ENCODE results near the gene PPP1R3C.

Gene PPP1R3C

DNA sequence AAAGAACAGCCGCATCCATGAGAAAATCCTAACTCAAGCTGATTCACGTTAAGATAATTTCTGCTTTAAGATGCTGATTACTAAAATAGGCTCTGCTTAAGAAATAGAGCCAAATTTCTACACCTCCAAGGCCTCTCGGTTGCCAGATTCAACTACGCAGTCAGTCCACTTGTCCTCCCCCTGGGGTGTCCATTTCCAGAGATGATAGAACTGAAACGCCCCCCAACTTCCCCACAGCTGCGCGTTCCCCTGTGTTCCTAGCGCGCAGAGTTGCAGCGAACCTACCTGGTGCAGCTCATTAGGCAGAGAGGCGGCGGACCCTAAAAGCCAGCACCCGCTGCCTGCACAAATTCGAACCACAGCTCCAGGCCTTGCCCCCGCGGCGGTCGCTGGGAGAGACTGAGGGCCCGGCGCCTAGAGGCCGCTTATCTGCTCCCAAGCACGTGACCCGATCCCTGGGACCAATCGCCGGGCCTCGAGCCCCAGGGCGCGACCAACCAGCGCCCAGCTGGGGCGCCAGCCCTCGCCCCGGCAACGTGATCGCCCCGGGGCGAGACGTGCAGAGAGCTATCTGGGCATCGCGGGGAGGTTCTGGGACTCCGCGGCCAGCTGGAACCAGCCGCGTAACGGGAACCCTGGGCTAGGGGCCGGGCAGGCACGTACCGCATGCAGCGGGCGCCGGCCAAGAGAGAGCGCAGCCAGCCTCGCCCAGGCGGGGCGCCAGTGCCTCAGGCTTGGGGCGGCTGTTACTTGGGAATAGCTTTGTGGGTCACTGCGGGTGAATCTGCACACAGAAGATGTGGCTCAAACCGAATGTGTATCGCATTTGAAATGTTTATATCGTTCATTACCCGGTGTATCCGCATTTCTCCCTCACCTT is at the start of gene PPP1R3C:
PPP1R3C (minus strand) TSS at position 401 of the 880 bp plus-strand sequence; CDS start at position 299, 102 bp downstream.
- Mint-ChIP-seq H3K27me3 (peaks cover 69% of the 10 kb centered on the region), H3K4me3 (peak within 1 kb of the TSS; percentile 64), H3K4me1 (peaks cover 16% of the 10 kb centered on the region), H3K9me3 (no peaks in the 10 kb centered on the region), H3K27ac (no peak within 1 kb of the TSS), H3K36me3 (no peaks in the 10 kb centered on the region)
- peak; percentile 69 for ATAC-seq

DNA sequence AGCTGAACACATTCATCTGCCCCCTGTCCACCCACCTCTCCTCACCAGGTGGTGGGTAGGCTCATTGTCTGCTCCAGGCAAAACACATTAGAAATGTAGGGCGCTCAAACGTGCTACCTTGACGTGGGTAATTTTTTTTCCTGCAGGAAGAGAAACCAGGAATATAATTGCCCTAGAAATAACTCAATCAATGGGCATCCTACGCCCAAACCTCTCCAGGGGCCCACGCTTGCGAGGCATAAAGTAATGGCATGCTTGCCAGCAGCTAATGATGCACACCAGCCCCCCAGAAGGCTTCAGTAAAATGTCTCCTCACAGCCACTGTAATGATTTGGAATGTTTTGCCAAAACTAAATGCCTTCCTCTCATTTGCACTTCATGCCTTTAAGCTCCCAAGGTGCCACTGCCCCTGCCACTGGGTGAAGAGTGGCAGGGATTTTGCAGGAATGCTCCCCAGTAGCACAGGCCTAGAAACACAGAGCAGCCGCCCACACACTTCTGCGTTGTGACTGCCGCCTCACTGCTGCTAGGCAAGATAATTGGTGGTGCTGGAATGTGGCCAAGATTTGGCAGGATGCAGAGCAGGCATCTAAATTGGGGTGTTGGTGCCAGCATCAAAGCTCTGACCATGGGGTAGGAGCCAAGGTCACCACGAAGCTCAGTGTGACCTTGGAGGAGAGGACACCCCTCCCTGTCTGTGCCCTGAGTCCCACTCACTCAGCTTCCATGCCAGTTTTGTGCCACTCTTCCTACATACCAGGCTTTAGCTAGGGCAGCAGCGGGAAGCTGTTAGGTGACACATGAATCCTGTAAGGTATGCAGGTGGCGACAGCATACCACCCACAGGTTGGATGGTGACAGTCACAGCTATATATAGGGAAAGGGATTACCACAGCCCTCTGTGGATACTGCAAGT is 48.7 kb upstream of the PPP1R3C start:
- Mint-ChIP-seq H3K27ac (no peak overlapping the region), H3K27me3 (peaks cover 17% of the 10 kb centered on the region), H3K9me3 (no peaks in the 10 kb centered on the region), H3K4me1 (no peaks in the 10 kb centered on the region), H3K36me3 (no peaks in the 10 kb centered on the region), H3K4me3 (no peak overlapping the region)
- ATAC-seq, result no peak

DNA sequence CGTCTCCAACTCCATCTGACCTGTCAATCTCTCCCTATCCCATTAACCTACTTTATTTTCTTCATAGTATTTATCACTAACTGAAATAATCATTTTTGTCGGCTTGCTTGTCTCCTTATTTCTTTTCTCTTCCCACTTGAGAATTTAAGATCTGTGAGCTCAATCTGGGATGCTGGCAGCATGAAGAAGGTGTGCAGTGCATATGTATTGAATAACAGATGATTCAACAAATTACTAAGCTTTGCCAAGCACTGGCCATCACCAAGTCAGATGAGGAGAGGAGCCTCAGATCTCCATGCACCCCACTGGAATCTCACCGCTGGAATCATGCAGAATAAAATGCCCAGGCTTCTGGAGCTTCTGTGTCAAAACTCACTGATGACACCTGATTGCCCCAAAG is 47.6 kb upstream of the PPP1R3C start:
- Mint-ChIP-seq H3K27ac (no peak overlapping the region), H3K36me3 (no peaks in the 10 kb centered on the region), H3K27me3 (peaks cover 10% of the 10 kb centered on the region), H3K4me1 (no peaks in the 10 kb centered on the region), H3K9me3 (no peaks in the 10 kb centered on the region), H3K4me3 (no peak overlapping the region)
- ATAC-seq, result no peak

DNA sequence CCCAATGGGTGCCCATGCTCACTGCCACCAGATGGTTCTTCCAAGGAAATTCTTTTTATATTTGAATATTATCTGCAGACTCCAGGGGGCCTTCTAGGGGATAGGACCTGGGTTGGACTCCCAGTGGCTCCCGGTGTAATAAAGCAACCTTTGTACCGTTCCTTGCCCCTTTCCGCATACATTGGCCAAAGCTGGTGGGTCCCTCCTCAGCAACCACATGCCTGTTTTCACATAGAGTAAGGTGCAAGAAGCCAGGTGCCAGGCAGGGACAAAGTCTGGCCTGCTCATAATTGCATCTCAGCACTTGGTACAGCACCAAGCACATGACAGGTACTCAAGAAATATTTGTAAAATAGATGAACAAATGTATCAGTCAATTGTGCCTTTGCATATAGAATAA is 46.4 kb upstream of the PPP1R3C start:
- no peak for ATAC-seq
- Mint-ChIP-seq H3K27ac (no peak overlapping the region), H3K36me3 (no peaks in the 10 kb centered on the region), H3K27me3 (peaks cover 10% of the 10 kb centered on the region), H3K9me3 (no peaks in the 10 kb centered on the region), H3K4me3 (no peak overlapping the region), H3K4me1 (no peaks in the 10 kb centered on the region)

DNA sequence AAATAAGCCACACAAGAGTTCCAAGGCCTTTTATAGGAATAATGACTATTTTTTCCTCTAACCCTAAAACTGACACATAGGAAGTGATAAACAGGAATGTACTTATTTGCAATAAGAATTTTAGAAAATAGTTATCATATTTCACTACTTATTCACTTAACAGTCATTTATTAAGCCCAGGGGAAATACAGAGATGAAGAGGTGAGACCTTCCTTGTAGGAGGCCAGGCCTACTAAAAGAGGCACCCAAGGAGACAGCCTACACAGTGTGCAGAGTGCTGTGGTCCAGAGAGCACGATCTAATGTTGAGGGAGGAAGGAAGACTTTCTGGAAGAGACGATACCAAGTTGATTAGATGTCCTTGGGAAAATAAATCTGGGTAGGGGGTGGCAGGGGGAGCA is 45.0 kb upstream of the PPP1R3C start:
- Mint-ChIP-seq H3K36me3 (no peaks in the 10 kb centered on the region), H3K27ac (no peak overlapping the region), H3K9me3 (no peaks in the 10 kb centered on the region), H3K4me1 (no peaks in the 10 kb centered on the region), H3K27me3 (peaks cover 10% of the 10 kb centered on the region), H3K4me3 (no peak overlapping the region)
- no peak for ATAC-seq

DNA sequence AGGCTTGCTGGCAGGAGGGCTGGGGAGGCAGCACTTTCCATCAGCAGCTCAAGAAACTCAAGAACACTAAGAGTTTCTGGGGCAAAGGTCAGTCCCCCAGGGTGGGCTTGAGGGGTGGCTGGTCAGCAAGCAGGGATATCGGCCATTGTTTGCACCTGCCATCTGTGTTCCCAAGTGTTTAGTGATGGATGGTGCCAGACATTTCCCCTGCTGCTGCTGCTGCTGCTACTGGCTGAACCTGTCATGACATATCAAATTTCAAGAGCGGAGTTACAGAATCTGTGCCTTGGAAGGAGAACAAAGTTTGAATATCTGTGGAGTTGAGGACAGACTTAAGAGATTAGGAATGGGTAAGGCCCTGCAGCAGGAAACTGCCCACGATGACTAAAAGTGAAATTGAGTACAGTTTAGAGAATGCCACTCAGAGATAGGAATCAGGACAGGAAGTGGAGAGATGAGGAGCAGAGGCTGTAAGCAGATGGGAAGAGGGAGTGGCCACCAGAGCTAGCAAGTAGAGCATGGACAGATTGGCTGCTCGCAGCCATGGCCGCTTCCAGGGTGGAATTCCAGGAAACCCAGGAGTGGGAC is 39.2 kb upstream of the PPP1R3C start:
- Mint-ChIP-seq H3K36me3 (no peaks in the 10 kb centered on the region), H3K27ac (no peak overlapping the region), H3K4me1 (no peaks in the 10 kb centered on the region), H3K27me3 (peaks cover 10% of the 10 kb centered on the region), H3K9me3 (no peaks in the 10 kb centered on the region), H3K4me3 (no peak overlapping the region)
- ATAC-seq, result no peak

DNA sequence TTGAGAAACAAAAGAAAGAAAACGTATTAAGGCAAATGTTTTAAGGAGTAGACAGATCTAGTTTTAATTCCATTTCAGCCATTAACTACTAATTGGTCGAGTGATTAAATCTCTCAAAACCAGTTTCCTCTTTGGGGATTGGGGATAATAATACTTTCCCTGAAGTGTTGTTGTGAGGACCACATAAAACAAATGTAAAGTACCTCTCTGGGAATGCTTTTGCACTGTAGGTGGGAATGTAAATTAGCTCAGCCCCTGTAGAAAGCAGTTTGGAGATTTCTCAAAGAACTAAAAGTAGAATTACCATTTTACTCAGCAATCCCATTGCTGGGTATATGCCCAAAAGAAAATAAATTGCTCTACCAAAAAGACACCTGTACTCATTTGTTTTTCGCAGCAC is 36.0 kb upstream of the PPP1R3C start:
- Mint-ChIP-seq H3K9me3 (no peaks in the 10 kb centered on the region), H3K27me3 (peaks cover 26% of the 10 kb centered on the region), H3K4me3 (no peak overlapping the region), H3K36me3 (no peaks in the 10 kb centered on the region), H3K27ac (no peak overlapping the region), H3K4me1 (no peaks in the 10 kb centered on the region)
- ATAC-seq, result no peak

DNA sequence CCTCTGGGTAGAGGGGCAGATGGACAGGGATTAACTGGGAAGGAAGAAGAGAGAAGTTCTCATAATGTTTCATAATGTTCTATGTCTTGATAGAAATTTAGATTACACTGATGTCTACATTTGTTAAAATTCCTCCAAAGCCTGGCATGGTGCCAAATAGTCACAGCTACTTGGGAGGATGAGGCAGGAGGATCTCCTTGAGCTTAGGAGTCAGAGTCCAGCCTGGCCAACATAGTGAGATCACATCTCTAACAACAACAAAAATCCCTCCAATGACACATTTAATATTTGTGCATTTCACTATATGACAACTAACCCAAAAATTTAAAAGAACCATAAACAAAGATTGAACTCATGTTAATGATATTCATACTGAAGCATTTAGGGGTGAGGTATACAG is 33.0 kb upstream of the PPP1R3C start:
- H3K4me3 Mint-ChIP-seq, result no peak overlapping the region
- no peaks in the 10 kb centered on the region for H3K36me3 Mint-ChIP-seq
- H3K27me3 Mint-ChIP-seq, result peaks cover 30% of the 10 kb centered on the region
- no peaks in the 10 kb centered on the region for H3K4me1 Mint-ChIP-seq
- ATAC-seq, result no peak
- H3K9me3 Mint-ChIP-seq, result no peaks in the 10 kb centered on the region
- no peak overlapping the region for H3K27ac Mint-ChIP-seq

DNA sequence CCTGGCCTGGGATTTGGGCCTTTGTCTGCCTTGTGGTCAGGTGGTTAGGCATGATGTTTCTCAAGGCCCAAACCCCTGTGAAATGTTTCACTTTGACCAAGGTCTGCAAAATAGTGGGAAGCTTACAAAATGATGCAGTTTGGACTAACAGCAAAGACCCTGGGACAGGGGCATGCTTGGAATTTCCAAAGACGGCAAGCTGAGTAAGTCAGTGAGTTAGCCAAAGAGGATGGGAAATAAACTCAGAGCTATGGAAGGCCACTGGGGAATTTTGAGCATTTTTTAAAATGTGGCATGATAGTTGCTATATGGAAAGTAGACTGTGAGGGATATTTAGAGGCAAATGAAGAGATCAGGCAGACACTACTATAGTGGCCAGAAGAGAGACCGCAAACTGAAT is 31.6 kb upstream of the PPP1R3C start:
- H3K4me1 Mint-ChIP-seq, result no peaks in the 10 kb centered on the region

DNA sequence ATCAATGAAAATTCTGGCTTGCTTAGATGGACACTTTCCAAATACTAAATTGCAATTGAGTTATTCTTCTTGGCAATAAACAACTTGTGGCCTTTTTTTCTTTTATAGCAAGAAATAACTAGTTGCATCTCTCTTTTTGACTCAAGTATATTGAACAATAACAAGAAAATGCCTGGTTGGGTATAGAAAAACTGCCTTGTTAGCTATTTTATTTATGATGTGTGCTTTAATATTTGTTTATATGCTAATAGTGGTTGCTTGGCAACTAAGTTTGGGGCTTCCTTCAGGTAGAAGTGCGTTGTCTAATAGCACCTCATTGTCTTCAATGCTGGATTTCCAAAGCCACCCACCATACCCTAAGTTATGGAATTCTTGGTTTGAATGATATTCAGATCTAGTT is 30.1 kb upstream of the PPP1R3C start:
- Mint-ChIP-seq H3K9me3 (peaks cover 4% of the 10 kb centered on the region), H3K4me1 (no peaks in the 10 kb centered on the region), H3K36me3 (no peaks in the 10 kb centered on the region), H3K27me3 (peaks cover 43% of the 10 kb centered on the region), H3K4me3 (no peak overlapping the region), H3K27ac (no peak overlapping the region)
- no peak for ATAC-seq

More for the DNA sequence above, 31.6 kb upstream of the PPP1R3C start:
- ATAC-seq, result no peak
- no peak overlapping the region for H3K4me3 Mint-ChIP-seq
- peaks cover 34% of the 10 kb centered on the region for H3K27me3 Mint-ChIP-seq
- H3K36me3 Mint-ChIP-seq, result no peaks in the 10 kb centered on the region
- H3K9me3 Mint-ChIP-seq, result no peaks in the 10 kb centered on the region
- no peak overlapping the region for H3K27ac Mint-ChIP-seq

DNA sequence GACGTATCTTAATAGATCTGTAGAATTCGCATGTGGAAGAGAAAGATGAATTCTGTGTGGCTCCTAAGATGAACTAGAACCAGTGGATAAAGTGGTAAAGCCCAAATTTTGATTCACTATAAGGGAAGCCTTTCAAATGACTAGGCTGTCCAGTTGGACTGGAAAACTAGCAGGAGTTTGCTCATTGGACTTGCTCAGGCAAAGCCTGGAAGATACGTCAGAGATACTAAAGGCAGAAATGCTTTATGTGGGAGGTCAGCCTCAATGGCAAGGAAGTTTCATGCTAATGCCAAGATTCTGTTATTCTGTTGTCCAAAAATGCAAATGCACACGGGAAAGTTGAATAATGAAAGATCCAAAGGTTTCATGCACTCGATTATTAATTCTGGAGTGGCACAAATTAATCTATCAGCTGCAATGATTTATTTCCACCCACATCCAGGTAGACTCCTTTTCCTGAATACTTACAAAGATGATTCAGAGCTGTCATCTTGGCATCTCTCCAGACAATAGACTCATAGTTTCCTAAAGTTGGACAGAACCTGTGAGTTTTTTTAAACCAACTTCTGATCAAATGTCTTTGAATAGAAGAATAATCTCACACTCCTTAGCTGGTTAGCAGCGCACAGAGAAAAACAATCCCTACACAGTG is 20.5 kb upstream of the PPP1R3C start:
- Mint-ChIP-seq H3K4me1 (no peaks in the 10 kb centered on the region), H3K27ac (no peak overlapping the region), H3K36me3 (no peaks in the 10 kb centered on the region), H3K9me3 (peaks cover 5% of the 10 kb centered on the region), H3K4me3 (no peak overlapping the region), H3K27me3 (peaks cover 24% of the 10 kb centered on the region)
- ATAC-seq, result no peak

DNA sequence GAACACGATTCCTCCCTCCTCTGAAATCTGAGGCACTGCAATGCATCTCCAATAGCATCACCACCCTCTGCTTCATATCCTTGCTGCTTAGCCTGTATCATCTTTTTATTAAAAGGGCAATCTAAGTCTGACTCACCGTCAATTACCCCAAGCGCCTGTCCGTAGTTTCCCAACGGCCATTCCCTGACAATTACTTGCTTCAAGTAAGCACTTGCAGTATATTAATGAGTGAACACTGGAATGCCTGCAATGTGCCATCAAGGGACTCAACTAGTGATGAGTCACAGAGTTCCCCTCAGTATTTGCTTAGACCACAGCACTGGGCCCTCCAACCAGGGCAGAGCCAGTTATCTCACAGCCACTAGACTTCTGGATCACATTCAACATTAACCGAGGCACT is 19.5 kb upstream of the PPP1R3C start:
- no peaks in the 10 kb centered on the region for H3K36me3 Mint-ChIP-seq
- H3K4me1 Mint-ChIP-seq, result no peaks in the 10 kb centered on the region
- peaks cover 2% of the 10 kb centered on the region for H3K9me3 Mint-ChIP-seq
- peaks cover 24% of the 10 kb centered on the region for H3K27me3 Mint-ChIP-seq
- no peak overlapping the region for H3K27ac Mint-ChIP-seq
- H3K4me3 Mint-ChIP-seq, result no peak overlapping the region
- ATAC-seq, result no peak

DNA sequence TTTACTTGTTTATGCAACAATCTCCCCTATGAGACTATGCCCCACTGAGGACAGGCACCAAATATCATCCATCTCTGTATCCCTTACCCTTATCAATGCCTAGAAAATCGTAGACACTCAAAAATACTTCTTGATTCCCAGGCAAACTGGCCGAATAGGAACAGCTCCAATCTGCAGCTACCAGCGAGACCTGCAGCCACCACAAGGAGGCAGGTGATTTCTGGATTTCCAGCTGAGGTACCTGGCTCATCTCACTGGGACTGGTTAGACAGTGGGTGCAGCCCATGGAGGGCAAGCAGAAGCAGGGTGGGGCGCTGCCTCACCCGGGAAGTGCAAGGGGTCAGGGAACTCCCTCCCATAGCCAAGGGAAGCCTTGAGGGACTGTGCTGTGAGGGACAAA is 10.8 kb upstream of the PPP1R3C start:
- Mint-ChIP-seq H3K27me3 (peaks cover 63% of the 10 kb centered on the region), H3K9me3 (no peaks in the 10 kb centered on the region), H3K4me1 (no peaks in the 10 kb centered on the region), H3K4me3 (no peak overlapping the region), H3K36me3 (no peaks in the 10 kb centered on the region), H3K27ac (no peak overlapping the region)
- no peak for ATAC-seq

DNA sequence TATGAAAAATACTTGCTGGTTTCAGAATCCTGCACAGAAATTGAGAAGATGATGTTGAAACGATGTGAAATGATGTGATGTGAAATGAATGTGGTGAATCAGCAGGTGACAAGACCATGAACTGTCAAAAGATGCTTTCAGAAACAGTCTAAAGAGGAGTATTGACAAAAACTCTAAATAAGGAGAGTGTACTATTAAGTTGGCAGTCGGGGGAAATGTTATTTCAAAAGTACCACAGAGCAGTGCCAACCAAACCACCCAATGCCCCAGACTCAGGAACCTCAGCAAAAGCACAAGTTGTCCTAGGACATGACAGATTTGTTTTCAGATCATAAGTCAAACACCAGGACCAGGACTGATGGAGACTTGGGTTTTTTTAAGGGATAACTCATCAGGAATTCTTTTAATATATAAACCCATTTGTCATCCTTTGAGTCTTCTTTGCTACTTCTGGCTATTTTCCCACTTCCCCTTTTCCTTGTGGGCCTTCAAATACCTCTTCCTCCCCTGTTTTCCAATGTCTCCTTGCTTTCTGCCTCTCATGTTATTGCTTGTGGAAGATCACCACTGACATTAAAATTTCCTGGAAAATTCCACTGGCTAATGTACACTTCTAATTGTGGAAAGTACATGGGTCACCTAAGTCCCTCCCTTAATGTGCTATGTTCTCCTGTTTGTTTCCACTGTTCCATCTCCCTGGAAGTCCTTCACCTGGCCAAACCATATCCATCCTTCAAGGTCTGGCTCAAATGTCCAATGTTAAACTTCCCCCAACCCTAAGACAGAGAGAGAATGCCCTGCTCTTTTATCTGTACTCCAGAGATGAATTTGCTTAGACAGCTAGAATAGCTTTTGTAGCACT is 10.2 kb upstream of the PPP1R3C start:
- H3K27me3 Mint-ChIP-seq, result peaks cover 63% of the 10 kb centered on the region
- no peaks in the 10 kb centered on the region for H3K4me1 Mint-ChIP-seq
- H3K27ac Mint-ChIP-seq, result no peak overlapping the region
- no peak for ATAC-seq
- H3K4me3 Mint-ChIP-seq, result no peak overlapping the region
- no peaks in the 10 kb centered on the region for H3K36me3 Mint-ChIP-seq
- H3K9me3 Mint-ChIP-seq, result no peaks in the 10 kb centered on the region
